GM19099 (cell line): ENCODE measurements around the gene FXYD5.

Experiments
- POLR2A ChIP-seq: IDR thresholded peaks from 3 replicates; pipeline ENCODE4 v1.6.1; 2011; ENCODE audit warnings: low read depth; ENCODE audit not compliant: insufficient read length; ENCODE audit errors: extremely low read depth

Gene FXYD5

DNA sequence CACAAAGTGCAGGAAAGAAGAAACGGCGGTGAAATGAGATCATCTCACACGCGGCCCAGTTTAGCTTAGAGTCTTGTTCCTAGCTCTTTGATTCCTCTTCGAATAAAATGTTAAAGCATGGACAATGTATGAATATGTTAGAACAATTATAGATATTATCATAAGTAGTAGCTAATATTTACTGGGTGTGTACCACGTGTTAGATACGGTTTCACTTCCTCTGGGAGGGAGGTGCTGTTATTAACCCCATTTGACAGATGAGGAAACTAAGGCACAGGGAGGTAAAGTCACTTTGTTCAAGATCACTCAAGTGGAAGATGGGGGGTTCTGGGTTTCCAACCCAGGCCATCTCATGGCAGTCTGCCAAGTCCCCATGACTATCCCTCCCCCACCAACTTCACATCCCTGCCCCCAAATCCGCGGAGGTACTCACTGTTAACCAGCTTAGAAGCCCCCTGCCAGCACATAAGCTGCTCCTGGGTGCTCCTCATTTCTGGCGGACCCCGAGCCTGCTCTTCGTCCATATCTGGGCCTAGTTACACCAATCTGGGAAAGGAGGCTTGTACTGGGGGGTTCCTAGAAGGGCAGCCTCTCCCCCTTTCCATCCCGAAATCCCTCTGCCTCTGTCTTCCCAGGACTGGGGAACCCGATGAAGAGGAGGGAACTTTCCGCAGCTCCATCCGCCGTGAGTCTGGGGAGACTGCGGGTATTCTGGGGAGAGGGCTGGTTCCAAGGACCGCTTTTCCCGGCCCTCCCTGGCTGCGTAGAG lies 12.5 kb upstream of the FXYD5 start:
- TF ChIP-seq POLR2A = no peak

DNA sequence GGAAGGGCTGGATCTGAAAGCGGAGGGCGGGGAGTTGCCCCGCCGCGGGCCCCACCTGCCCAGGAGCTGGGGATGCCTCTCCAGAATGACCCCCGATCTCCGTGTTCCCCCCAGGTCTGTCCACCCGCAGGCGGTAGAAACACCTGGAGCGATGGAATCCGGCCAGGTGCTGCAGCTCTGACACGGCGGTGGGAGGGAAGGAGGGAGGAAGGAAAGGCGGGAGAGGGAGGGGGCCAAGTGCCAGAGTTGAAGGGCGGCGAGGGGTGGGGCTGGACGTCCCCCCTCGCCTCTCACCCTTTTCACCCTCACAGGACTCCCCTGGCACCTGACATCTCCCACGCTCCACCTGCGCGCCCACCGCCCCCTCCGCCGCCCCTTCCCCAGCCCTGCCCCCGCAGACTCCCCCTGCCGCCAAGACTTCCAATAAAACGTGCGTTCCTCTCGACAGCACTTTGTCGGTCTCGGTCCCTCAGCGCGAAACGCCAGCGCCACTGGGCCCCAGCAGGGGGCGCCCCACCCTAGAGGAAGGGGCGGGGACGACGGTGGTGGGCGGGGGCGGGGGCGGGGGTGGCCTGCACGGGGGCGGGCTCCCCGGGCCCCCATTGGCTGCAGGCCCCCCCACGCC lies 11.8 kb upstream of the FXYD5 start:
- no peak for TF ChIP-seq POLR2A

DNA sequence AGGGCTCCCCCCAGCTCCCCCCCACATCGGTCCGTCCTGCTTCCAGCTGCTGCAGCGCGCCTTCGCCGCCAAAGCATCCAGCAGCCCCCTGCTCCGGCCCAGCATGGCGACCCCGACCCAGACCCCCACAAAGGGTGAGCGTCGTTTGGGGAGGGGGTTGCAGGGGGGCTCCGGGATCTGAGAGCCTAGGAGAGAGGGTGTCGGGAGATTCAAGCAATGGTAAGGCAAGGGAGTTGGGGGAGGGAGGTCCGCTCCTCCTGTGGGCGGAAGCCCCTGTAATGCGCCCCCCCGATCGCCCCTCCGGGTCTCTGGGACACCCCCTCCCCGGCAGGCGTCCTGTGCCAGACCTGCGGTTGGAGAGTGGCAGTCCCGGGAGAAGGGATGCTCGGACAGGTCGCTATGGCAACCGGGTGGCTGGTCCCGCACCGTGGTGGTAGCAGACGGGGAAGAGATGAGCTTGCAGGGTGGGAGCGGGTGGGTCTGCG lies 11.3 kb upstream of the FXYD5 start, which contains the start of gene FXYD7:
TSS of gene FXYD7 (plus strand) at position 25 of the 485 bp plus-strand sequence. CDS start at position 104, 79 bp downstream.
- TF ChIP-seq POLR2A = no peak

DNA sequence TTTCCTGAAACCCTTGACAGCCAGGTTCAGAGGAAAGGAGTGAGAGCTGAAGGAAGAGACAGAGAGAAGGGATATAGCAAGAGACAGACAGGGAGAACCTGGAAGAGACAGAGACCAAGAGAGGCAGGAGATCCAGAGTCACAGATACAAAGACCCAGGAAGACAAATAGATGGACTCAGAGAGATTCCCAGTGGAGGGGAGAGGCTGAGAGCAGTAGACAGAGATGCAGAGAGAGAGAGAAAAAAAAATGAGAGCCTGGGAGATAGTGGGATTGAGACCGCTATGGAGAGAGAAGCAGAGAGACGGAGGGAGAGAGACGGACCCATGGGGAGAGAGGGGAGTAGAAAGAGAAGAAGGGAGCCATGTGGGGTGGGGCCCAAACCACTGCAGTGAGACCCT lies 10.7 kb upstream of the FXYD5 start:
- no peak for TF ChIP-seq POLR2A

DNA sequence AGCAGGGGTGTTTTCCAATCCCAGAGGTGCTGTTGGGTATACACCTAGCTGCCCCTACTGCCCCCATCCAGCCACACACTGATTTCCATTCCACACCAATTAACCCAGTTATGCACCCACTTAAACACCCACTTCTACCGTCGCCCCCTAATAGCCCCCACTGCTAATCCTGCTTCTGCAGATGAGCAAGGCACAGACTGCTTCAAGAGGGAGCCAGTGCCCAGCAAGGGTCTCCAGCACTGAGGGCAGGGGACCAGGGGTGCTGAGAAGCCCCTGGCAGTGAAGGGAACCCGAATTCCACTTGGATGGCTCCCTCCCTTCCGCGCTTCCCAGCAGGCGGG lies 10.3 kb upstream of the FXYD5 start:
- TF ChIP-seq POLR2A = no peak

DNA sequence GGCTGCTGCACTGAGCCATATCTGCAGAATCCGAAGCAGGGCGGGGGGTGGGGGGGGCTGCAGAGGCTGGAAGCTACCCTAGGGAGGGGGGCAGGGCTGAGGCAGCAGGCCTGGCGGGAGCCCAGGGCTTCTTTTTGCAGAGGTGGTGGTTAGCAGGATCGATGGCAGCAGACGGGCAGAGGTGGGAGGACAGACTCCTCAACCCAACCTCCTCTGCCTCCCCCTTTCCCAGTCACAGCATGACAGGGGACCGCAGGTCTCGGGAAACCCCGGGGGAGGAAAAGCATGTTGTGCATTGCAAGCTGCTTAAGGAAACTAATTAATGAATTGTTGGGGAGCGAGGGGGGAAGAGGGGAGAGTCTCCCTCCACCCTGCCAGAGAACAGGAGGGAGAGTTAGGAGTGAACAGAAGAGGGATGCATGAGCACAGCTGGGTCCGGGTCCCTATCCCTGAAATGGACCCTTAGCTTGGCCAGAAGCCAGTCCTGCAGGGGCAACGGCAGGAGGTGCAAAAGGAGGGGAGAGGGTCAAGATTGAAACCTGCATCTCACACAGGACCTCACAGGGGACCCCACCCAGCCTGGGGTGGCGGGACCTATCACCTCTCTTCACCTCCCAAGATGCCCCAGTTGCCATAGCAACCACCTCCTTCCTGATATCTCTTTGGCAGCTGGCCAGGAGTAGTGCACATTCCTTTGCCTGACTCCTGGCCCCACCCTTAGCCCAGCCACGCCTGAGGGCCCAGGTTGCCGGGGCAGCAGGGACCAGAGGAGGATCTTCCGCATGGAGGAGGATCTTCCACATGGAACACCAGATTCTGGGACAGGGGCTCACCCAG lies 9.7 kb upstream of the FXYD5 start:
- TF ChIP-seq POLR2A = no peak

DNA sequence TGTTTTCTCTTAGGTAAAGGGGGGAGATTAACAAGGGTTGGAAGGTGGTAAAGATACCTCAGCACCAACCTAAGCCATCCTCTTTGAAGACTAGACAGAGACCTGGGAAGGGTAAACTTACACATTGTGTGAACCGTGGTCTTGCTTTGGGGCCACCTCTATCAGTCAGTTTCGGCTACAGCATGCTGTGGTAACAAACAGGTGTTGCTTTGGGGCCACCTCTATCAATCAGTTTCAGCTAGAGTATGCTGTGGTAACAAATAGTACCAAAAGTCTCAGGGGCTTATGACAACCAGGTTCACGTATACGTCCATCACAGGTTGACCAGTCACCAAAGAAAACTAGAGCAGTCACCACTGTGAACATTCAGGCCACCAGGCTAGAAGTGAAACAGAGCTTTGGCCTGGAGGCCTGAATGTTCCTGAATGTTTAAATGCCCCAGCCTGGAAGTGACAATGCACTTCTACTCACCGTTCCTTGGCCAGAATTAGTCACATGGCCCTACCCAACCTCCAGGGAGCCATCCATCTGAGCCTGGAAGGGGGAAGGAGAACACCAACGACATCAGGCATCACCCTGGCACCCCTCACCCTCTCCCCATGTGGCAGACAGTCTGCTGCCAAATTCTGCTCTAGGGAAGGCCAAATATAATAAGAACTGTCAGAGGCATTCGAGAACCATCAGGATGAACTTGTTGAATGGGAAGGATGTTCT lies 7.6 kb upstream of the FXYD5 start:
- TF ChIP-seq POLR2A = no peak

DNA sequence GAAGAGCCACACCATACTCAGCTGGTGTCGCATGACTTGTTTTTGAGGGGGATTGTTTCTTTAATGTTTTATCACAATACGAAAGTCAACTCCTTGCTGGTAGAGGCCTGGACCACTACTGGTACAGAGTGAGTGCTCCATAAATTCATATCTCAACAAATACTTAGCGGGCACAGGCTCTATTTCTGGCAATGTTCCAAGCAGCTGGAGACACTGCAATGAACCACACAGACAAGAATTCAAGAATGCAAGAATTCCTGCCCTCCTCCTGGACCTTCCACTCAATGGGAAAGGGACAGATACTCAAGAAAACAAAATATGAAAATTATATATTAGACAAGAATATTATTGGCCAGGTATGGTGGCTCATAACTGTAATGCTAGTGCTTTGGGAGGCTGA lies 5.1 kb upstream of the FXYD5 start:
- TF ChIP-seq POLR2A = no peak

DNA sequence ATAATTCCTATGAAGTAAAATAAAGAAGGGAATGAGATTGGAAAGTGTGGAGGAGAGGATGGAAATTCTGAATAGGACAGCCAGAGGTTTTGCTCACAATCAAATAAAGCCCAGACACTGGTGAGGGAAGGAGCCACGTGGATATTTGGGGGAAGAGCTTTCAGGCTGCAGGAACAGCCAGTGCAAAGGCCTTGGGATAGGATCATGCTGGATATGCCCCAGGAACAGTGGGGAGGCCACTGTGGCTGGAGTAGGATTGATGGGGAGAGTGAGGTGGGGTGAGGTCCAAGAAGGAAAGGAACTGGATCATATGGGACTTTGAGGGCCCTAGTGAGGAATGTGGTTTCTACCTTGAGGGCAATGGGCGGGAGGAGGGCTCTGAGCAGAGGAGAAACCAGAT lies 4.1 kb upstream of the FXYD5 start:
- TF ChIP-seq POLR2A = no peak

DNA sequence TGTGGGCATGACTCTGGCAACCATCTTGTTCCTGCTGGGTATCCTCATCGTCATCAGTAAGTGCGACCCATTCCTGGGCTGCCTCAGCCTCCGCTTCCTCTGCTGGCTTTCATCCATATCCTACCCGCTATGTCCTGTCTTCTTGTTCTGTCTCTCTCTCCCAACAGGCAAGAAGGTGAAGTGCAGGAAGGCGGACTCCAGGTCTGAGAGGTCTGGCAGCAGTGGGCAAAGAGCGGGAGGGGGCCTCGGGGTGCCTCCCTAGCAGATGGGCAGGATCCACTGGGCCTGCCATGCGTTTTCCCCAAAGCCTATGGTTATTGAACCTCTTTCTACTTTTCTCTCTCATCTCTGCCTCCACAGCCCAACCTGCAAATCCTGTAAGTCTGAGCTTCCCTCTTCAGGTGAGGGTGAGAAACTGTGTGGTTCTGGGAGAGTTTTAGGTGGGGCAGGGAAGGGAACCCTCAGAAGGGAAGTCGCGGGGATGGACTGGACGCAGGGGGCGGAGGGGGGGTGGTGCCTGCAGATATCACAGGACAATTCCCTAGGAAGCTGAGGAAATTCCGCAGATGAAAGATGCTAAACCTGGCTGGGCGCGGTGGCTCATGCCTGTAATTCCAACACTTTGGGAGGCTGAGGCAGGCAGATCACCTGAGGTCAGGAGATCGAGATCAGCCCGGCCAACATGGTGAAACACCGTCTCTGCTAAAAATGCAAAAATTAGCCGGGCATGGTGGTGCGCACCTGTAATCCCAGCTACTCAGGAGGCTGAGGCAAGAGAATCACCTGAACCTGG lies 3.1 kb upstream of the FXYD5 start:
- TF ChIP-seq POLR2A = no peak

DNA sequence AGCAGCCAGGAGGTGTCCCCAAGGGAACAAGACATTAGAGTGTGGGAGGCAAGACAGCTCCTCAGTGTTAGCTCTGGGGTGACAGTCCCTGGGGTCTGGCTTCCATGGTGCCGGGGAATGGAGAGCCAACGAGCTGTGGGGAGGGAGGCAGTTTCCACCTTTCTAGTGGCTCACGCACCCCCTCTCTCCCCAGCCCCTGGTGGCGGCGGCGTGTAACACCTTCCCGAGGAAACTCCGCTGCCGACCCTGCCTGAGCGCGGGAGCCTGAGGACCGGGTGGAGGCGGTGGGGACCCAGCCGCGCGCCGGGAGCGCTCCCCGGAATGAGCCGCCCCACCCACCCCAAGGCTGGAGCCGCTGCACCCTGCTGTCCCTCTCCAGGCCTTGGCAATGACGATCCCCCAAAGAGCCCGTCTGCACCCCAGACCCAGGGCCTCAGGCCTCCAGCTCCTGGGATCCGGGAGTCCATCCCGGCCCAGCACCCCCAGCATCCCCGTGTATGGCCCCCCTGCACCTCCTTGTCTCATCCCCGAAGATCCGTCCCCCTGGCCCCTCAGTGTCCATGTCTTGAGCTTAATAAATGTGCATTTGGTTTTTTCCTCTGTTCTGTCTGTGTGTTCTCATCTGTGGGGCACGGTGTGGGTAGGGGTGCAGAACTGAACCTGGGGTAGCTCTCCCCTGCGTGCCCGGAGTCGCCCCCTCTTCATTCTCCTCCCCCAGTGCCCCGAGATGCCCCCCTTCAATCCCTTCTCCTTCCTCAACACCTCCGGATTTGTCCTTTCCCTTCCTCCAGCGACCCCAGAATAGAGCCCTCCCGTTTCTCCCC lies 622 bp upstream of the FXYD5 start:
- no peak for TF ChIP-seq POLR2A

DNA sequence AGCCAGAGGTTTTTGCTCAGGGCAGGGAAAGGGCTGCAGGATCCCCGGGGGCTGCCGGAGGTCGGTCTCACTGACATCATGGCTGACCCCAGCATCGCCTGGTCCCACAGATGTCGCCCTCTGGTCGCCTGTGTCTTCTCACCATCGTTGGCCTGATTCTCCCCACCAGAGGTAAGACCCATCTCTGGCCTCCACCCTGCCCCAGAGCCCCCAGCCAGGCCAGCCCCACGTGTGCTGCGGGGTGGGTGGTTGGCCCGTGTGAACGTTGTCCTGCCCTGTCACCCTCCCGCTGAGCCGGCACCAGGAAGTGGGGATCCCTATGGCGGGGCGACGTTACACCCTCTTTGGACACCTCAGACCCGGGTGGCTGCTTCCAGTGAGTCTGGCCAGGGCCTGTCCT lies 906 bp downstream of the FXYD5 start:
- TF ChIP-seq POLR2A = no peak

DNA sequence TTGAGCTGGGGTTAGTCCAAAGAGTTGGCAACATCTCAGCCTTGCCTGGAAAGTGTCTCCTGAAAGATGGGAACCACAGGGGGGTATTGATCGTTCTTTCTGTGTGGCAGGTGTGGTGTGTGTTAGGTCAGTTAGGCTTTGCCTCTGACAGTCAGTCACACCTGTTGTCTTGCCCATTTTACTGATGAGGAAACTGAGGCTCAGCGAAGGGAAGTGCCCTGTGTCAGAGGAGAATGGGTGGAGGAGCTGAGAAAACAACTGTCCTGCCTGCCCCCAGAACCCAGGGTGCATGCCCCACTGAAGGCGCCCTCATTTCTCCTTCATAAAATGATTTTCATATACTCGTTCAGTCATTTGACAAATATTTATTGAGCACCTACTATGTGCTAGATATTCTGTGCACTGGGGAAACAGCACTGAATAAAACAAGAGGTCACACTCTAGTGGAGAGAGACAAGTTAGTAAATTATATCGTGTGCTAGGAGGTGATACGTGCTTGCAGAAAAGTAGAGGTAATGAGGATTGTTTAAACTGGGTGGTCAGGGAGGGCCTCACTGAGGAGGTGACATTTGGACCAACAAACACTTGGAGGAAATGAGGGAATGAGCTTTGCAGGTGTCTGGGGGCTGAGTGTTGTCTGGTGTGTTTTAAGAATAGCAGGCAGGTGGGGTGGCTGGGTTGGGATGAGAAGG lies 1.6 kb downstream of the FXYD5 start:
- TF ChIP-seq POLR2A = no peak
